NCI-H446 treated with DMSO at 0.1 percent for 48 hours (cell line): ENCODE measurements around the gene SLC5A1.
"Not testable (repeated sequence)": the region's sequence is repeated elsewhere in the genome, so short reads cannot be mapped to it uniquely, and the experiment has no call there.

Experiments used
- DNase-seq: peaks from one replicate; lab custom pipeline; 2025; lab: John Stamatoyannopoulos, UW

The SLC5A1 gene

GRCh38 chr22:32088084-32088483 is 45.0 kb downstream of the SLC5A1 start:
- no peak for DNase-seq

DNA sequence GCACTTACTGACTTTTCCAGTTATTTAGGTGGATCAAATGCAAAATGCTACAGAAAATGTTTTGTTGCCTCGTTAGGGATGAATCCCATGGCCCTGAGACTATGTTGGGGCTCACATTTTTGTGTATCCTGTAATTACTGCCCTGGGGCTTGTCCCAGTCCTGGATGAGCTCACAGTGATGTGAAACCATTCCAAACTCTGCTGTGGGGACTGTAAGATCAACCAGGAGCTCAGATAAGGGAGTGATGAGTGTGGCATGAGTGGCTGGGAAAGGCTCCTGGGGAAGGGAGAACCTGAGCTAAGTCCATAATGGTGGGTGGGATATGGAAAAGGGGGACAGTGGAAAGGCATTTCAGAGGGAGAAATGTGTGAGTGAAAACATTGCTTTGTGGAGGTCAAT is 54.0 kb downstream of the SLC5A1 start:
- no peak for DNase-seq

DNA sequence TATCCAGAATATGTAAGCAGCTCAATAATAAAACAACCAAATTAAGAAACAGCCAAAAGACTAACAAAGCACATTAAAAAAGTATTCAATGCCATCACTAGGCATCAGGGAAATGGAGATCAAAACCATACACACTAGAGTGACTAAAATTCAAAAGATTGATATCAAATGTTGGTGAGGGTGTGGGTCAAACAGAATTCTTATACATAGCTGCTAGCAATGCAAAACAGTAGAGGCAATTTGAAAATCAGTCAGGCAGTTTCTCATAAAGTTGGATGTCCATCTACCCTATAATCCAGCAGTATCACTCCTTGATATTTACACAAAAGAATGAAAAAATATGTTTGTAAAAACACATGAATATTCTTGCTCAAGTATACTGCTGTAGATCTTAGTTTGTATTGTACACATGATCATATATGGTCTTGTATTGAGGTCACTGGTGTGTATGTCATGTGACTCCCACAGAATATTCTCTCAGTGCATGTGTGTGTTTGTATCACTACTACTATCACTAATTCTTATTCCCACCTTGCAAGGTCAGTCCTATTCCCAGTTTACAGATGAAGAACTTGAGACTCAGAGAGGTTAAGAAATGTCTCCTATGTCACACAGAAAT is 54.9 kb downstream of the SLC5A1 start:
- no peak for DNase-seq

GRCh38 chr22:32100711-32101110 is 57.6 kb downstream of the SLC5A1 start:
- no peak for DNase-seq

GRCh38 chr22:32103658-32104315 is 60.7 kb downstream of the SLC5A1 start:
- DNase-seq, result peak; percentile 4

GRCh38 chr22:32106930-32107329 is 63.9 kb downstream of the SLC5A1 start:
- no peak for DNase-seq

GRCh38 chr22:32112380-32112779 is 69.3 kb downstream of the SLC5A1 start:
- no peak for DNase-seq

DNA sequence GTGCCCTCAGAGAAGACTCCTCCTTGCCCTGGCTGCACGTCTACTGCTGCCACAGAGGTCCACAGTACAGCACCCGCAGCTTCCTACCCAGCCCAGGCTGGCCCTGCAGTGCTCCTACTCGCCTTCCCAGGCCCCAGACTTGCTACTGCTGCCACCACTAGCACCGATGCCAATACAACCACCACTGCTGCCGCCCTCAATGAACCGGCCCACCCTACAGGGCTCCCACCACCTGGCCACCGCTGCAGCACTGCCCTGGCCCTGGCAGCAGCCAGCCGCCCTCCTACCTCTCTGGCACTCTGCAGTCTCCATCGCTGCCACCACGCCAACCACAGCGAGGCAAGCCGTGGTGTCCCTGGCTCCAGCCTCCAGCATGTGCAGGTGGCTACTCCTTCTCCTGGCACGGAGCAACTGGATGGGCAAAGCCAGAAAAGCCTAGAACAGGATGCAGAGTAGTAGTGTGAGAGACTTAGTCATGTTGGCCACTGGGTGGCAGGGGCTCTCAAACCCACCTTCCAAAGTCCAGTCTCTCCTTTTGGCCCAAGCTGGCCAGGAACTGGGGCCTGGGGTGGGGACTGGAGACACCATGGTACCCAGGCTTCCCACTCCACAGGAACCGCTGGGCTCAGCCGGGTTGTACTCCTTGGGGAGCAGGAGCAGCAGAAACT is 76.6 kb downstream of the SLC5A1 start:
- no peak for DNase-seq

- no peak for DNase-seq
These were observed 77.5 kb downstream of the SLC5A1 start for GRCh38 chr22:32120603-32121002.

DNA sequence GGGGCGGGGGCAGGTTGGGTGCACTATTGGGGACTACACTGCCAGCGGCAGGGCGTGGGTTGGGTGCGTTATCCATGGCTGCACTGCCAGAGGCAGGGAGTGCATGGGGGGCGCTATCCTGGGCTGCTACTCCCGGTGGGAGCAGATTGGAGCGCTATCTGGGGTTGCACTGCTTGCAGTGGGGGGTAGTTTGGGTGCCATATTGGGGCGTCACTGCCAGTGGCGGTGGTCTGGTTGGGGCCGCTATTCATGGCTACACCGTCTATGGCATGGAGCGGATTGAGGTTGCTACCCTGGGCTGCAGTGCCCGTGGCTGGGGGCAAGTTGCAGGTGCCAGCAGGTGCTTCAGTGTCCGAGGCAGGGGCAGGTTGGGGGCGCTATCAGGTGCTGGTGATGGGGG is 79.8 kb downstream of the SLC5A1 start:
- no peak for DNase-seq

- no peak for DNase-seq
These were observed 80.6 kb downstream of the SLC5A1 start for GRCh38 chr22:32123657-32124056.

DNA sequence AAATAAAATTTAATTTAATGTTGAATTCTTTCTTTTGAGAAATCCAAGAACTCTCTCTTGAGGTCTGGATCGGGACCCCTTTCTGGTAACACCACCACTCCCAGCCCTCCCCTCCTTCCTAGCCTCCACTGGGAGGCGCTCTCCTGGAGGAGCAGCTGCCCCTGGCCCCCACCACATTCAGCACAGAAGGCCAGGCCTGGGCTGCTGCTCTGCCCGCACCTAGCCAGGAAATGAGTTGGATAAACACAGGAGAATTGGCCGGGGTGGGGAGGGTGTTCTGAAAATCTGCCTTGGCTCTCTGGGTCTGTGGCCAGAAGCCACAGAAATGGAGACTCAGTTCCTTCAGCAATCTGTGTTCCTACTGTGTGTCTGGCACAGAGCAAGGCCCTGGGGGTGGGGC is 84.8 kb downstream of the SLC5A1 start:
- DNase-seq, result no peak

- DNase-seq, result no peak
These were observed 87.4 kb downstream of the SLC5A1 start for GRCh38 chr22:32130464-32130863.

DNA sequence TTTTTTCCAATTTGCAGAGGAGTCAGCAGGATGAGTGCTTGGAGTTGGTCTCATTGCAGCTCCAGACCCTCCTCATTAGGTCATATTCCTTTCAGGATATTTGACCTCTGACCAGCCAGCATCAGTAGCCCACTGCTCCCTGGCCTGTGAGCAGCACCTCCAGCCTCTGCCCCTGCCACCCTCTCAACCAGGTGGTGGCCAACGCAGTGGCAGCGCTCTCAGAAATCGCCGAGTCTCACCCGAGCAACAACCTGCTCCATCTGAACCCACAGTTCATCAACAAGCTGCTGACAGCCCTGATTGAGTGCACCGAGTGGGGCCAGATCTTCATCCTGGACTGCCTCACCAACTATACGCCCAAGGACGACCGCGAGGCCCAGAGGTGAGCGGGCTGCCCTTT is 89.1 kb downstream of the SLC5A1 start:
- DNase-seq, result no peak

- no peak for DNase-seq
These were observed 89.7 kb downstream of the SLC5A1 start for GRCh38 chr22:32132783-32133182.

- DNase-seq, result not testable (repeated sequence)
These were observed 91.7 kb downstream of the SLC5A1 start for GRCh38 chr22:32134796-32135195.

DNA sequence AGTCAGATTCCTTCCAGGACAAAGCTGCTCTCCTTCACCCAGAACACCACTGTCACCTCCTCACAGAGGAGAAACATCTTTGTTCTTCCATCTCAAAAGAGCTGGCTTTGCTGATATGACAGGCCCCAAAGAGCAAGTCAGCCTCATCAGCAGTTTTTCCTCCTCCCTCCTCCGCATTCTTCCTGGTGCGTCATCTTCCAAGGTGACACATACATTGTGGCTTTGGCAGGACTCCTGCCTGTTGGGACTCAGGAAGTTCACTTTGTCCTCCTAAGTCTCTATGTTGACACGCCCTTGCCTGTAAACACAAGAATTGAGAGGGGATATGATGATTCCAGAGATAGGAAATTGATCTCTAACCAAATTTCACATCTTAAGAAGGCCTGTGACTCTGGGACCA is 92.9 kb downstream of the SLC5A1 start:
- not testable (repeated sequence) for DNase-seq

DNA sequence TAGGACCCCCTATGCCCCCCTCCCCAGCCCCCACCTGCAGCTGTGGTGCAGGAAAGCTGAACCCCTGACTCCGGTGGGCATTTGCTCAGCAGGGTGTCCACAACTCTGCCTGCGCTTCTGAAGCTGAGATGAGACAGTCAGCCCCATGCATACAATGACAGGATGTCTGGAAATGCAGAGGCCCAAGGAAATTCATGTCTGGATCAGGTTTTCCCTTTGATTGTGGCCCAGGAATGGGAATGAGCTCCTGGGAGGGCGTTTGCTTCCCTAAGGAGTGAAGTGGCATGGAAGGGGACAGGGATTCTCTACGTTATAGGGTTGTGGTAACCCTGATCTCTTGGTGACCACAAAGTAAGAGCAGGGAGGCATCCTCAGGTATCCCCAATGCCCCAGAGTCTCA is 93.8 kb downstream of the SLC5A1 start:
- not testable (repeated sequence) for DNase-seq

DNA sequence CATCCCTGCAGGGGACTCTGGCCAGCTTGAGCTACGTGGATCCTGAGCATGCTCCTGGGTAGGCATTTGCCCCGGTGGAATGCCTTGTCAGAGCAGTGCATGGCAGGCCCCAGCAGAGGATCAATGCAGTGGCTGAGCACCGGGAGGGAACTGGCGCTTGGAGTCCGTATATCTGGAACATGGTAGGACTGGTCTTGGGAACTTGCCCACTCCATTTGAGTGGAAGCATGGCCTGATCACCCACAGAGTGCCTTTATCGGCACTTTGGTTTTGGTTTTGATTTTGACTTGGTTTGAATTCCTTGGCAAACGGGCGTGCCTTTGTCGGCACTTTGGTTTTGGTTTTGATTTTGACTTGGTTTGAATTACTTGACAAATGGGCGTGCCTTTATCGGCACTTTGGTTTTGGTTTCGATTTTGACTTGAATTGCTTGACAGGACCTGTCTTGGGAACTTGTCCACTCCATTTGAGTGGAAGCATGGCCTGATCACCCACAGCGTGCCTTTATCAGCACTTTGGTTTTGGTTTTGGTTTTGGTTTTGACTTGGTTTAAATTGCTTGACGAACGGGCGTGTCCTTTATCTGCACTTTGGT is 94.8 kb downstream of the SLC5A1 start:
- DNase-seq, result not testable (repeated sequence)

- DNase-seq, result not testable (repeated sequence)
These were observed 95.5 kb downstream of the SLC5A1 start for GRCh38 chr22:32138576-32138975.

DNA sequence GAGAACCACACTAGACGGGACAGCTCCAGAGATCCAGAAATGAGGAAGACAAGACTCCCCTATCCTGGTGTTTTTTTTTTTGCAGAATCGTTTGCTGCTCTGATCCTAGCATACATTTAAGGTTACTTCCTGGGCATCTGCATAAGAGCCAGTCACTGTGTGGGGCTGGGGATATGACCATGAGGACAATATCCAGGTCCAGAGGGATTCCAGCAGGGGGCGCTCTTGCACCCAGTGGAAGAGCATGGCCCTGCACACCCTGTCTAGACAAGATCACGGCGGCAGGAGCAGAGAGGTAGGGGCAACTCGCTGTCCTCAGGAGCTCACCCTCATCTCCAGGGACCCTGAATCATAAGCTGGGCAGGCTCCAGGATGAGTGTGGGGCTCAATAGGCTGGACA is 97.6 kb downstream of the SLC5A1 start:
- not testable (repeated sequence) for DNase-seq

GRCh38 chr22:32142600-32142999 is 99.5 kb downstream of the SLC5A1 start:
- DNase-seq, result no peak
